HTR-8/SVneo (cell line): Measurements from ENCODE around the gene PITX3.

Source experiments
- DNase-seq: peaks from one replicate; pipeline ENCODE4 v3.0.0; 2011; ENCODE audit warnings: low spot score, mixed read lengths; ENCODE audit not compliant: insufficient read length
- FAIRE-seq: peaks from 2 replicates; lab custom pipeline; 2011; peaks lifted over from hg19 to GRCh38; lab: Jason Lieb, UNC

Gene PITX3

DNA sequence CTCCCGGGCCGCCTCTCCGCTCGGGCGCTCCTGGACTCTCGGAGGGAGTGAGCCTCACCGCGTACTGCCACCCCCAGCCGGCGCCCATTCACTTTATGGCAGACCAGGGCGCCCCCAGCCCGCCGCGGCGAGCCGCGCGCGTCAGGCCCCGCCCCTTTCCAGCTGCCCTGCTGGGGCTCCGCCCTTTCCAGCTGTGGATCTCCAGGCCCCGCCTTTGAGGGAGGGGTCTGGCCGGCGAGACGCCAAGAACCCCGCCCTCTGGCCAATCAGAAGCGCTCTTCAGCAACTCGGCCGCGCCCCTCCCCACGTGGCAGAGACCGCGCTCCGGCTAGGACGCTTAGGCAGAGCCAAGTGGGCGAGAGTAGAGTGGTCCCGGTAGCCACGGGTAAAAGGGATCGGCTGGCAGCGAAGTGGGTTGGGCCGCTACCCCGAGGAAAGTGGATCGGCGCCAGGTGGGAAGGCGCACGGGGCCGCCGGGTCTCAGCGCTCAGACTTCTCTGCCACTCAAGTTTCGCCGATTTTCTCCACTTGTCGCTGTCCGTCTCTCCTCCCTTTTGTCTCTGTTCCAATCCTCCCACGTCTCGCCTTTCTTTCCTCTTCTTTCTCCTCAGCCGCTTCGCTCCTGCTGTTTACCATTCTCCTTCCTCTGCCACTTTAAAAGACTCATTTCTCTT, at the start of gene PITX3:
PITX3 (minus strand) TSS at position 69 of the 674 bp plus-strand sequence. CDS start 9,432 bp downstream, outside the sequence.
- no peak for FAIRE-seq
- peak; percentile 65 for DNase-seq

DNA sequence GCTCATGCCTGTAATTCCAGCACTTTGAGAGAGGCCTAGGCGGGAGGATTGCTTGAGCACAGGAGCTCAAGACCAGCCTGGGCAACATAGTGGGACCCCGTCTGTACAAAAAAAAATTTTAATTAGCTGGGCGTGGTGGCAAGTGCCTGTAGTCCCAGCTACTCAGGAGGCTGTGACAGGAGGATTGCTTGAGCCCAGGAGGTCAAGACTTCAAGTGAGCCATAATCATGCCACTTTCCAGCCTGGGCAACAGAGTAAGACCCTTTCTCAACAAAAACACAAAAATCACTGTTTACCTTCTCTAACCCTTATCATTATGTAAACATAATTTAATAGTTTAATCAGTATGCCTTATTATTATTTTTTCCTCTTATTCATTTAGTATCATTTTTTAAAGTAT, 48.5 kb upstream of the PITX3 start:
- DNase-seq = no peak
- FAIRE-seq = no peak

DNA sequence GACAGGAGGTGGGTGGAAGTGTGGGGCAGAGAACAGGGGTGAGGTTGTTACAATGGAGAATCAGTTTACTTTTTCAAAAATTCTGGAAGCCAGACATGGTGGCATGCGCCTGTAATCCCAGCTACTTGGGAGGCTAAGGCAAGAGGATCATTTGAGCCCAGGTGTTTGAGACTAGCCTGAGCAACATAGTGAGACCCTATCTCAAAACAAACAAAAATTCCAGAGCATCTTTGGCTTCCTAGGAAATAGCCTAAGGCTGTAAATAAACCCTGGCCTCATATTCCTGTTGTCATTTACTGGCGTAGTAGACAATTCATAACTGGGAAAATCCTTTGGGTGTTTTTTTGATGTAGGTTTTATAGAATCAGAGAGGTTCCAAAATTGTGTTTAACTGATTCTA, 48.0 kb upstream of the PITX3 start:
- DNase-seq = no peak
- no peak for FAIRE-seq

DNA sequence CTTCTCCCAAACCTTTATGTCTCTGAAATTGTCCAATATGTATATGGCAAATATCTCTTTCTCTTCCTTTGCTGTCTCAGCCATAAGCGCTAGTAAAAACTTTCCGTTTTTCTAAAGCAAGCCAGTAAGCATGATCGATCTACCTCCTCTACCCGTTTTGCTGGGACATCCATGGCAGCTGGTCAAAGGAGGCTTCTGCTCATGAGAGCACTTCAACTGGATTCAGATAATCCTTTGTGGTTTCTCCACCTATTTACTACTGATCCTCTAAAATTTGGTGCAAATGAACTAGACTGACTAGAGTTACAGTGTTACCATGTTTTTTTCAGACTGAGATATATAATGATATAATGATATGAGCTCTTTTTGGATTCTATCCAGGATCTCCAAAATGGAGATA, 46.7 kb upstream of the PITX3 start:
- DNase-seq = no peak
- FAIRE-seq = no peak

DNA sequence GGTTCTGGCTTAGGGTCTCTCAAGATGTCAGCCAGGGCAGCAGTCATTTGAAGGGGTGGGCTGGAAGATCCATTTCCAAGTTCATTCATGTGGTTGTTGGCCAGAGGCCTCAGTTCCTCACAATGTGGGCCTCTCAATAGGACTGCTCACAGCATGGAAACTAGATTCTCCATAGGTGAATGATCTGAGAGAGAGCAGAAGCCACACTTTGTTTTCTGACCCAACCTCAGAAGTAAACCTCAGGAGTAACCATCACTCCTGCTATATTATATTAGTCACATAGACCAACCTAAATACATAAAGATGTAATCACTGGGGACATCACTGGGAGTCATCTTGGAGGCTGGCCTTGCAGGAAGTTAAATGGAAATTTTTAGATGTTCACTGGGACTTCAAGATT, 46.2 kb upstream of the PITX3 start:
- FAIRE-seq = no peak
- DNase-seq = no peak

DNA sequence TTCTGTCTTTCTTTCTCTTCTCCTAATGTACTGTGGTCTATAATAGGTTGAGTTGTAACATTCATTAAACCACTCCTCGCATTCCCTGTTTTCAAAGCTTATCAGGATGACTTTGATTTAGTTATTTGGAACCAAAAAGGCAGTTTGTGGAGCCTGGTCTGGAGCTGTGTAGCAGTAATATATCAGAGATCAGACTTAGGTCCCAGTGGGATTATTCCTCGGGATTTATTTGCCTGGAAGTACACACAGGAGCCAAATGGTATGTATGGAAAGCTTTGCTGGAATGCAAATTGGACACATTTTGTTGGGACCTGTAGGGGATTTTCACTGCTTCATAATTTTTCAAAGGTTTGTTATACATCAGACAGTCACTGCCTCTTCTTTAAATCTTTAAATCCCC, 44.9 kb upstream of the PITX3 start:
- no peak for DNase-seq
- FAIRE-seq = no peak

DNA sequence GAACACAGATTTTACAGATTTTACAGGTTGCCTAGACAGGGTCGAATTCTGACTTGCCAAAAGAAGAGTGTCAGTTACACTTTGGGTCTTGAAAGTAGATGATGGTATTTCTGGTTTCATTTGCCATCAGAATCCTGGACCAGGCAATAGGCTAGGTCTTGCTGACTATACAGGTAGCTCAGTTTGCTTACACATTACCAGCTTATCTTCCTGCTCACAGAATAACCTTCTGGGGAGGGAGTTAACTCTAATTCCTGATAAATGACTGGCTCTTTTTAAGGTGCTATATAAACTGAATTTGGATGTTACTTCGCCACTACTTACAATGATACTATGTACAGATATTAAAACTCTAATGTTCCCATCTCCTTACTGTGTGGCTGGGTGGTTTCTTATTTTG, 43.8 kb upstream of the PITX3 start:
- FAIRE-seq (no peak), DNase-seq (no peak)

DNA sequence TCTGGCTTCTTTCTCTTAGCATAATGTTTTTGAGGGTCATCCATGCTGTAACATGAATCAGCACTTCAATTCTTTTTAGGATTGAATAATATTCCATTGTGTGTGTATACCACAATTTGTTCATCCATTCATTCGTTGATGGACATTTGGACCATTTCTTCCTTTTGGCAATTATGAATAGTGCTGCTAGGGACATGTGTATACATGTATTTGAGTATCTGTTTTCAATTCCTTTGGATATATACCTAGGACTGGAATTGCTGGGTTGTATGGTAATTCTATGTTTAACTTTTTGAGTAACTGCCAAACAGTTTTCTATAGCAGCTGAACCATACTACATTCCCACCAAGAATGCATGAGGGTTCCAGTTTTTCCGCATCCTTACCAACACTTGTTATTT, 43.2 kb upstream of the PITX3 start:
- no peak for DNase-seq
- no peak for FAIRE-seq

DNA sequence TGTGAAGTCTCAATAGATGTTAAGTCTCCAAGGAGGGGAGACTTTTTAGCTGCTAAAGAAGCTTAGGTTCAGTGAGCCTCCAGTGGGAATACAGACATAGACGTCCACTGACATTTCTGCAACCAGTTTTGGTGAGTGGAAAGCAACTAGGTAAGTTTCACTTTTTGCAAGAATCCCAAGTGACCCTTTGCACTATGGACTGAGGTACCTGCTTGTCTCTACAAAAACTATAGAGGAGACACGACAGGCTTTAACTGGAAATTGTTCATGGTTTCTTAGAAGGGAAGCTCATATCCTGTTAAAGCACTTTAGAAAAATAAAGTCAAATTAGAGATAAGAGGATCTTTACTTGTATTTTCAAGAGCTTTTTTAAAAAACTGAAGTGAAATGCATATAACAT, 42.6 kb upstream of the PITX3 start:
- FAIRE-seq = no peak

DNA sequence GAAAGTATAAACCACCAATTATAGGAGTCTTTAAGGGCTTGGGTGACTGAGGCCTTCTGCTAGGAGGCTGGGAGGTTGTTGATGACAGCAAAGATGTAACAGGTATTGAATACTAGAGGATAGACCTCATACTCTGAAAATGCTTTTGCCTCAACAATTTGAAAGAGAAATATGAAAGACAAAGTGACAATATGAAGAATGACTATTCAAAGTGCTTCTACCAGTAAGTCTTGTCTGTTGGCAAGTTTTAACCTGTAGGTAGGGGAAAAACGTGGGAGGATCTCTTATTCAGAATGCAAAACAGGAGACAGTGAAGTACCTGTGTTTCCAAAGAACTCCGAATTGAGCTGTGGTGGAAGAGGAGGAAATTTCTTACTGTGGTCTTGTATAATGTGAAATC, 42.2 kb upstream of the PITX3 start:
- FAIRE-seq (no peak), DNase-seq (no peak)

More for the DNA sequence above, 42.6 kb upstream of the PITX3 start:
- no peak for DNase-seq

DNA sequence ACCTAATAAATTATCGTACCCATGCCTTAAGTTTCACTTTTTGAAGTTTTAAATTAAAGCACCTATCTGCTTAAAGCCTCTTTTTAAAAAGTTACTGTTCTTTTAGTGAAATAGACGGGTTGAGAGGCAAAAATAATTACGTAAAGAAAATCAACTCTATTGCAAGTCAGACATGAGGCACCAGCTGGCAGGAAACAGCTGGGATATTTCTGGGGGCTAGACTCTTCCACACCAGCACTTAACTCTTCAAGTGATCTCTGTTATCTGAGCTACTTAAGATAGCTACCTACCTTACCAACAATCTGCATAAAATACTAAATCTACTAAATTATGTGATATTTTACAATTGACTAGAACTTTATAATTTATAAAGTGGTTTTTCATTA, 39.8 kb upstream of the PITX3 start:
- DNase-seq (no peak), FAIRE-seq (no peak)

DNA sequence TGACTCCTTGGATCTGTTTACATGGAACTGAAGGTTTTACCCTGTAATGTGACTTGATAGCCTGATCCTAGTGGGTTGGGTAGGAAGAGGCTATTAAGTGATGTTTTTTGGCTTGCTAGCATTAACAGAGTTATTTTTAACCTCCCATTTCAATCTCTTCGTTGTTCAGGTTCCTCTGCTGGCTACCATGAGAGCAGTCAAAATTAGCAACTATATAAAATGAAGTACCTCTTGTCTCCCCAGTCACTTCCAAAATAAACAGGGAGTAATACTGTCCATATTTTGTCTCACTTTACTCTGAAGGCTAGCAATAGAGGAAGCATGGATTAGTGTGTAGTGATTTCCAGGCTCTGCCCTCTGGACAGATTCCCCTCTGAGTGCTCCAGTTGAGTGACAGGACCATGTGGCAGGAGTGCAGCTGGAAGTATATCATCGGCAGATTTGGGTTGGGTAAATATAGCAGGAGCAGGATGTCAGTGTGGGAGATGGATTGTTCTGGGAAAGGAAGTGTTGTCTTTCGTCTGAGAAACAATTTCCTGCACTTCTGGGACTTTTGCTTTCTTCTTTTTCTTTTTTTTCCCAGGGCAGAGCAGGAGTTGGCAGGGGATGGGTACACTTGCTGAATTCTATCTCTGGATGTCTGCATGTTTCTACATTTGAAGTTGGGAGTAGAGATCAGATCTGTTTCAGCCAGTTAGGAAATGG, 39.2 kb upstream of the PITX3 start:
- FAIRE-seq = peak; percentile 76

DNA sequence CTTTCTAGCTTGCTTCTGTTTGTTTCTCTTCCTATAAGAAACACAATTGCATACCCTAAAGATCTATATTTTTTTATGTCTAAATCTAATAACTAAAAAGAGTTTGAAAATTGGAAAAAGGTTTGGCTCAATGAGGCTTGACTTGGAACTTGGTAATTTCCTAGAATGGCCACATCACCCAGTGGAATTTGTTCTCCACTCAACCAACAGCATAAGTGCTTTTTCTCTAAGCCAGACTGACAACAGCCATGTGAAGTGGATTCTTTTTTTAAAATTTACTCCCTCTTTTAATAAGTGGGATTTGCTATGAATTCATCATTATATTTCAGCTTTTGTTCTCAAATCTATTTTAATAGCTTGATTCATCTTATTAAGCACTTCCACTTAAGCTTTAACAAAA, 37.8 kb upstream of the PITX3 start:
- DNase-seq (no peak), FAIRE-seq (no peak)

More for the DNA sequence above, 39.2 kb upstream of the PITX3 start:
- DNase-seq = peak; percentile 28

DNA sequence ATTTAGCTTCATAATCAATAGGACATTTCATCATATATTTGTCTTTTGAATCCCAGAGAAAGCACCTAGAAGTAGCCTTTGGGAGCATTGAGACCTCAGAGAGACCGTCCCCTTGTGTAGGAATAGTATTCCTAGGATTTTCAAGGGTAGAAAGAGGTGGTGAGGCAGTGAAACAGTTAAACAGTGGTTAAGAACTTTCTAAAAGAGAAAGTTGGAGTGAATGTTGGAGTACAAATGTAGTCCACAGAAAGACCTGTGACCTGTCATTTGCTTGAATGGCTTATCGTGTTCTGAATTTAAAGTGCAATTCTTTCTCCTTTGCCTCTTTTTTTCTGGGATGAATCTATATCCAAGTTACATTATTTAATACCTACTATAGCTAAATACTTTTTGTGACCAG, 34.0 kb upstream of the PITX3 start:
- DNase-seq (no peak), FAIRE-seq (no peak)

DNA sequence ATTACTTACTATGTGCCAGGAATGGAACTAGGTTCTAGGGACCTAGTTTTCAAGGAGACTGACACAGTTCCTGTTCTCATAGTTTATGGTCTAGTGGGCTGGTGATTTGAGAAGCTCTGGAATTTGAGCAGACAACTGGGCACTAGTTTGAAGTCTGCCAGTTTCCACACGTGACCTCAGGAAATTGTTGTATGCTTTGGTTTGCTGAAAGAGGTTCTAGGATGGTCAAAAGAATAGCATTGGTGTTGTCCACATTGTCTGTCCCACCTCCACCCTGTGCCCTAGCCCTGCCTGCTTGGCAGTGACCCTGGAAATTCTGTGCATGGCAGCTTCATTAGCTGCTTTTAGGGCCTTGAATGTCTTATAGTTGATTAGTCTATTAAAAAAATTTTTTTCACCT, 32.8 kb upstream of the PITX3 start:
- DNase-seq (no peak), FAIRE-seq (no peak)

DNA sequence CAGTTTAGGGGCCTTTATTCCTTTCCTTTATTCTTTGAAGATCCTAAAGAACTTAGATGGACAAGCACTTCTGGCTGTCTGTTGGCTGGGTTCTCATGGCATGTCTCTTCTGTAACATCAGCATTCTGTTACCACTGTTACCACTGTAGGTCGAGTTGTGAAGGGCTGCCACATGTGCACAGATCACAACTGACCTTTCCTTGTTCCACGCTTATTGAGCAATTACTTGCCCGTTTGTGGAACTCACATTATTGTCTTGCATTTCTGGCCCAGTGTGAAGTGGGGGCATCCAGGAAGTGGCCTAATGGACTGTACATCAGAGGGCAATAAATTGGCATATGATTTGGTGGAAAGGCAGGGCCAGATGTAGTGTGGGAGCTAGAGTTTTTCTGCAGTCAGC, 27.7 kb upstream of the PITX3 start:
- DNase-seq (no peak), FAIRE-seq (no peak)

DNA sequence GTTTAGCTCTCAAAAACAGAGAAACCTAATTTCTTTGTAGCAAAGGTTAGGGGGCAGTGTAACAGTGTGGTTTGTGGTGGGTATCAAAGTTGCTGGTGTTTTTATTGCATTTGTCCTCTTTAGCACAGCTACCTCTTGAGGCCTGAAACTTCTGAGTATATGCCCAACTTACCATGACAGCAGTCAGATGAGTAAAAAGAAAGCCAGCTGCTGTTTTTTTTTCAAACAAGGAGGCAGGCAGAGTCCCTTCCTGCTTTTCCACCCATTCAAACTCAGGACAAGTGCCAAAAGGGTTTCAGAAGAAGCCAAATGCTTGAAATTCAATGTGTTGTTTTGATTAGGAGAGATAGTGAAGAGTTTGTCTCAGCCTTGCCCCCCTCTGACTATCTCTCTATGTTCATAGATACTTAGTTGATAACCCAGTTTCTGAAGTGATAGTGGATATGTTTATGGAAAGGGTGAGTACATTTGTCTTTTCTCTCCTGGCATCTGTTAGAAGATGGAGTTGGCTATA, 27.1 kb upstream of the PITX3 start:
- no peak for FAIRE-seq
- DNase-seq = no peak

DNA sequence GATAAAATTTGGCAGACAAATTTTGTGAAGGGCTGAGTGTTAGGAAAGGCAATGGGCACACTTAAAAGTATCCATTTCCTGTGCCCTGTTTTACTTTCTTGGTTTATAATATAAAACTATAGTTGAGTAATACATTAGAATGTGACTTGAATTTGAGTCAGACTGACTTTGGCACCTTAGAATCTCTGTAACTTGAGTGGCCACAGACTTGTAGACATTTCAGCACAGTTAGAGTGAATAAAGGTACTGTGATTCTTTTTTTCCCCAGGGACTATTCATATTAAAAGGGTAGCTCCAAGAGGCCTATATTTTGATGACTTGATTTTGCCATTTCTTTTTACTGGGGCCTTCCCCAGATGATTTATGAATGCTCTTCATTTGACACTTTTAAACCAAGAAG, 26.4 kb upstream of the PITX3 start:
- FAIRE-seq (no peak), DNase-seq (no peak)

DNA sequence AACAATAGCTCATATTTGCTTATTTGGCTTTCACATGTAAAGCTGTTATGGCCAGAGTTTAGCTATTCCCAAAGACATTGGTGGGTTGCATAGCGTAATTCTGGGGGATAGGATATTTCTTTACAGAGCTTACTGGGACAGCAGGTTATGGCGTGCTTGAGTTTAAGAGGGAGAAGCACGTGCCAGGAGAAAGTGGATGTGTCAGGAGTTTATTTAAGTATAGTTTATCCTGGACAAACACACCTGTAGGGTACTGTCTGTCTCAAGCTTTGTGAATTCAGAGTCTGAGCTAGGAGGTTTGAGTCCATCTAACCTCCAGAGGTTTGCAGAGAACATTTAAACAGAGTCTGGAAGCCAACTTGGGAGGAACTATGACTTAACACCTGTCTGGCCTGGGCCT, 25.4 kb upstream of the PITX3 start:
- DNase-seq (no peak), FAIRE-seq (no peak)

DNA sequence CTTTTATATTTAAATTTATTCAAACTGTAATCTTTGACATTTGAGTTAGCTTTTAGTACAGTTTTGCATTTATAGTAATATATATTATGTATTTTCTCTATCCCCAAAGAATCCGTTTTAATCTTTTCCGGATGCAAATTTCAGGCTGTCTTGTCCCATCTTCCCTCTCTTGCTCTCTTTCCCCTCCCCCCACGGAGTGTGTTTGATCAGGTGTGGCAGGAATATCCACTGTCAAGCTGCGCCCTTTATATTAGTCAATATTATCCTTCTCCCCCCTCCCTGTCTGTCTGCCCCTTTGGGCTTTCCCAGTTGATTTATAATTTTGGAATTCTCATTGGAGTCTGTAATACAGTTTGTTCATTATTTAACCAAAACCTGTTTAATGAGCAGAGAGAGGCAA, 23.1 kb upstream of the PITX3 start:
- FAIRE-seq (no peak), DNase-seq (no peak)

DNA sequence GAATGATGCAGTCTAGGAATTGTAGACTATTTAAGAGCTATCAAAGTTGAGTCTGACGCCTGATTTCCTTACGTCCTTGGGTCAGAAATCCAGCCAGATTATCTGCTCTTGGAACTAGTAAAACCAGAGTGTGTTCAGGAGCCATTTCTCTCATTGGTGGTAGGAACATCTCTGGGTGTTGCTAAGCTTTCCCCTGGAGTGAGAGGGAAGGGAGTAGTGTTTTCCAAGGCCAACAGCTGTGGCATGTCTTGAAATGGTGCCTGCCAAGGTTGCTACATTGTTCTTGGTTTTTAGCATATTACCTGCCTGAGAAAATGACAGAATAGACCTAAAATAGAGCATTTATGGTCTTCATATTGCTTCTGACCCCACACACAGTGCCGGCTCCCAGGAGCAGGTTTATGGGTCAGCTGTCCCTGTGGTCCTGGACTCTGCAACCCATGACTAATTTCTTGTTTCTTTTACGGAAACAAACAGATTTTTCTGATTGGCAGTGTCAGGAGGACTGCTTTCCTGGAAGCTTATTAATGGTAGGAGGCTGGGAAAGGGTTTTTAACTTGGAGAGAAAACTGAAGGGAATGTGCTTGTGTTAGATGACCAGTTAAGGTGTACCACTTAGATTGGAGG, 21.5 kb upstream of the PITX3 start:
- FAIRE-seq (no peak), DNase-seq (no peak)
